Upper lobe of left lung (tissue), 4 donors: ENCODE measurements around the gene PCDHGA6.

Experiments
- CTCF ChIP-seq, 6 experiments: fragments of 450-650 bp in 4 of 6; fragments of 200-600 bp in 2 of 6; sonication (generic) in 2 of 6; IDR thresholded peaks; one replicate each; pipeline ENCODE4 v1.5.1; 2016 to 2019; ENCODE audit warnings: antibody characterized with exemption in 6 of 6
- POLR2AphosphoS5 ChIP-seq, 2 donors: sonication (generic); formaldehyde crosslinking; IDR thresholded peaks; one replicate each; pipeline ENCODE4 v1.5.1; 2017; ENCODE audit warnings: antibody characterized with exemption in 2 of 2

- TF ChIP-seq POLR2AphosphoS5 (IDR thresholded peaks at IDR 0.05) = no peak
- TF ChIP-seq CTCF (IDR thresholded peaks at IDR 0.05) = no peak
Measured at GRCh38 chr5:141382469-141383294, 9.0 kb downstream of the PCDHGA6 start, which contains the start of gene PCDHGA7.
